ENCODE data around the gene UGCG.
"Not testable (repeated sequence)": the region's sequence is repeated elsewhere in the genome, so short reads cannot be mapped to it uniquely, and the experiment has no call there.

Gene UGCG

GRCh38 chr9:111919875-111920274, 23.3 kb downstream of the UGCG start:
- DNase-seq (ENCODE audit: low read depth), result no peak

DNA sequence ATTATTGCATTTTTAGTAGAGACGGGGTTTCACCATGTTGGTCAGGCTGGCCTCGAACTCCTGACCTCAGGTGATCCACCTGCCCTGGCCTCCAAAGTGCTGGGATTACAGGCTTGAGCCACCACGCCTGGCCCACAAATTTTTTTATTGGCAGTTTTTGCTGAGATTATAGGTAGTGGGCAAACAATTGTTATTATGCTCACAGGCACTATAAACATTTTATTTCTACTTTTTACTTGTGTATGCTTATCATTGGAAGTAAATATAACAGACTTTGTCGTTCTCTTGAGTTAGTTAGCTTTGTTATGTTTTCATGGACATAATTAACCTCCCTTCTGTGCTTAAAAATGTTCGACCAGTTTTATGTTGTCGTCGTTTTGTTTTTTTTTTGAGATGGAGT, 23.9 kb downstream of the UGCG start:
- no peak for DNase-seq (ENCODE audit: low read depth)

DNA sequence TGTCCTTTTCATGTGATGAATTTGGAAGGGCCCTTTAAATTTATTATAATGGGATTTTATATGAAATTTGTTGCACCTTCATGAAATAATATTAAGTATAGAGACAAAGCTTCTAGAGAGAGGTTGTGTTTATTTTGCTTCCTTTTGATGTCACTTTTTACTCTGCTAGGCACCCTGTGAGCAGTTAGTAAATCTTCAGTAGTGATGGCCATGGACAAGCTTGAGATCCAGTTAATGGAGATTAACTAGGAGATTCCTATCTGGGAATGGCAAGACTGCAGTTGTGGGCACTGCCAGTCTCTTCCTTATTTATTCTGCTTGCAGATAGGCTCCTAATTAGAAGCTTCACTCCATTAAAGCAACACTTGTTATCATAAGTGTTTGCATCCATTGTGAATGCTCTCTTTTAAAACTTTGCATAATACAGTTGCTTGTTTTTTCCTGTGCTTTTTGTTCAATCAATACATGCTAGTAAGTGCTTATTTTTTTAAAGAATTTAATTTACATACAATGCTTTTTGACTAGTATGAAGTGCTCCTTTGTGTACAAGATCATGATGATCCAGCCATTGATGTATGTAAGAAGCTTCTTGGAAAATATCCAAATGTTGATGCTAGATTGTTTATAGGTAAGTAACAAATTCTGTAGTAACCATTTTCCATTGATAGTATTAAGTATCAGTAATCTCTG, 25.9 kb downstream of the UGCG start:
- DNase-seq (ENCODE audit: low read depth), result no peak

DNA sequence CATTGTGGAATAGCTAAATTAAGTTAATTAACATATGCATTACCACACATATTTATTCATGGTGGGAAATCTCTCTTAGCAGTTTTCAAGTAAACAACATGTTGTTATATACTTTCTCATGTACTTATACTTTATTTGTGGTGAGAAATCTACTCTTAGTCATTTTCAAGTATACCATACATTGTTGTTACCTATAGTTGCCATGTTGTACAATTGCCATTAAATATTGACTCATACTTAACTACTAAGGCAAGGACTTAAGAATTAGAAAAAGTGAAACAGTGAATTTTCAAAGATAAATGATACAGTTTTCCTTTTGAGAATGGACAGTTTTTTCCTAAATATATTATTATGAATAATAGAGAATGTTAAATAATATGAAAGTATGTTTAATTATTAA, 27.7 kb downstream of the UGCG start:
- DNase-seq (ENCODE audit: low read depth), result no peak

DNA sequence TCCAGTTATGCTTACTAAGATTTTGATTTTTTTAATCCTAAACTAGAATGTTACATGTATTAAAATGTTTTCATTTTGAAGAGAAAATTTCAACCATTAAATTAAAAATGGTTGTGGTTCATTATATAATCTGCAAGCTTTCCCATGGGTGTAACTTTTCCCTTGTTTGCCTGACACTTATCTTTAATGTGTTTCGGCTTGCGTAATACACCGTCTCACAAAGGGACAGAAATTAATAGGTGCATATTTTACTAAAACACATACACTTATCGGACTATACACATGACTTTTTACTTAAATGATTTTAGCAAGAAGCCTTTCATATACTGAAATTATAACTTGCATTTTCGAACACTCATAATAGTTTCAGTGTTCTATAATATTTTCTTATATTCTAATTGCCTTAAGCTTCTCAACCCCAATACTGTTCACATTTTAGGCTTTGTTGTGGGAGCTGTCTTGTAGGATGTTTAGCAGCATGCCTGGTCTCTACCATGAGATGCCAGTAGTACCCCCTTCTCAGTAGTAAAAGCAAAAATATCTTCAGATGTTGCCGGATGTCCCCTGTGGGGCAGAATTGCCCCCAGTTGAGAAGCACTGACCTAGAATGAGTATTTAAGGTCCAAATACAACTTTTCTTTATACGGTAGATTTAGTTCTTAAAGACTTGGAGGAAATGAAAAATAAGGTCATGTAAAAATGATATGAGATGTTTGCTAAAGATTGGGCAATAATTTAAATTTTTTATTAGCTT, 28.6 kb downstream of the UGCG start:
- DNase-seq (ENCODE audit: low read depth), result no peak

DNA sequence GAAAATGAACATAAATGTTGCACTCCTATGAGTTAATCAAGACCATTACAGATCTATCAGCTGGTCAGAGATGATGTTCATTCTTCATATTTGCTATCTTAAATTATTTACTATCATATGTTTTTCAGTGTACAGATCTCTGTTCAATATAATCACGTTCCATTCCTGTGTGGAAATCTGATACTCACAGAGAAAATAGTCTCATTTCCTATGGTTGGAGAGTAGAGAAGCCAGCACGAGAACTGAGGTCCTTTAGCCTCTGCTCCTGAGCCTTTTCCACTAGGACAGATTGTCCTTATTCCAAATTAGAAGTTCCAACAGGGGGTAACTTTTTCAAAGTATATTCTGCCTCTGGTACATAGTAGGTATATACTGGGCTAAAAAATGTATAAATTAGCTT, 29.2 kb downstream of the UGCG start:
- DNase-seq (ENCODE audit: low read depth), result no peak

DNA sequence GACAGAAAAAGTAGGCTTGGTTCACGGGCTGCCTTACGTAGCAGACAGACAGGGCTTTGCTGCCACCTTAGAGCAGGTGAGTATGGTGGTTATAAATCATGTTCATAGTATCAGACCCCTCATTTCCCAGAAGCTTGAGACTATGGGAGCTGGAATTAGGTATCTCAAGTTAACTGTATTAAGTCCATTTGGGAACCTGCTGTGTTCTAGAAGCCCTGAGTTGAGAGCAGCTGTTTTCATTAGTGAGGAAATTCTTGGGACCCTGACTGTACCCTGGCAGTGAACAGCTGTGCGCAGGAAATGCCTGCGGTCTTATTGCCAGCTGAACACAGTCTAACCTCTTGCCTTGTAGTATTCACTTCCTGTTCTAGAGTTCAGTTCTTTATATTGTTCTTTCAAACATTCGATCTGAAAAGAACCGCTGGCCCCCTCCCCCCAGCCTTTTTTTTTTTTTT, 29.8 kb downstream of the UGCG start:
- peak; percentile 52 for DNase-seq (ENCODE audit: low read depth)

DNA sequence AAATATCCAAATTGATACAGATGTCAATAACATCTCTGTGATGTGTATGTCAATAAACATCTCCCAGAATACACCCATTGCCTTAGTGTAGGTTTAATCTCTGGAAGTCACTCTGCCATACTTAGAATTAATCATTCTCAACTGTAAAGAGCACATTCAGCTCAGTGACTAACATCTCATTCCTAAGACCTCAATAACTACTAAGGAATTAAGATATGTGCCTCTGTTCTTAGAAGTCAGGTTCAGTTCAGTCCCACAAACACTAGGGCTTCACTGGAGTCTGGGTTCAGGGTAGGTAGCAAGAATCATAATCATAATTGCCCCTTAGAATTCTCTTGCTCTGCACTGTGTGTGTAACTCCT, 31.7 kb downstream of the UGCG start:
- no peak for DNase-seq (ENCODE audit: low read depth)

DNA sequence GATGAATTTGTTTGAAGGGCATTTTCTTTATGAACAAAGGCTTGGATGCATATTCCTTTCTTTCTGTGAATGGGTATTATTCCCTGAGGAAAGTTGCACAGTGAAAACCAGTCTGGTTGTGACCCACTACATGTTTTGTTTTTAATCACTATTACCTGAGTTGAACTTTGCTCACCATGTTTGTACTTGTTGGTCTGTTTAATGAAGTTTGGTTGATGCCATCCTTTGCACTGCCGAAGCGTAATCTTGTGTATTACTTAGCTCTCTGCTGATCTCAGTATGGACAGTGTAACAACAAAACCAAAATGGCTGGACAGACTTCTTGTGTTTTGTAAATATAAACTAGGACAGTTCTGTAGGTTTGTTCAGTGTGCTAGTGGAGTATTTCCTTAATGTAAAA, 38.1 kb downstream of the UGCG start:
- DNase-seq (ENCODE audit: low read depth), result no peak

- no peak for DNase-seq (ENCODE audit: low read depth)
Measured at GRCh38 chr9:111936391-111936790, 39.8 kb downstream of the UGCG start.

DNA sequence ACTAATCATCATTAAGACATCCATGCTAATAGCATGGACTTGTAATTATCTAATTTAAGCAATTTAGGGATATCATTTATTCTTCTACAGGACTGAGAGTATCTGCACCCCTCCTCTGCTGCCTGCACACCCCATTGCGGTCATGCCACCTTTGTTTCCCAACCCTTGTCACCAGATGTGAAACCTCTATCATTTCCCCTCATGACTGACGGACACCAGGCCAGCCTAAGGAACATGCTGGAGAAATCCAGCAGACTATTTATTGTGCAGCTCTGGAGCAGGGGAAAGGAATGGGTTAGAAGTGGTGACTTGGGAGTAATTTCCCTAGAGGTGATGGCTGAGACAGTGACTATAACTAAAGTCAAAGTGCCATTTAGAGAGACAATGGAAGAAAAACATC, 40.7 kb downstream of the UGCG start:
- no peak for DNase-seq (ENCODE audit: low read depth)

GRCh38 chr9:111937781-111938426, 41.3 kb downstream of the UGCG start:
- DNase-seq (ENCODE audit: low read depth), result peak; percentile 12

DNA sequence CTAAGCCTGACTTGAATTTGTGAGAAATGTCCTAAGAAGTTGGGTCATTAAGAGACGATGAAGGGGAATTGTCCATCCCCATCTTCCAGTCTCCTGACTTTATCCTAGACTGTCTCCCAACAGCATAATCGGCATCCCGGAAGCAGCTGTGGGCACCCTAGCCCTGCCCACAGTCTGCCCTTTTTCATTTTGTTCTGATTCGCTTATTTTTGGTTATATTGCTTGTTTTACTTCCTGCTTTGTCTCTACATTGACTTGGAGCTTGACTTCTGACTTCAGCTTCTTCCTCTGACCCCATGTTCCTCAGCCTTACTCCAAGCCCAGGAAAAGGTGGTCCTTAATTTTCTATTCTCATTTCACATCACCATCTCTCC, 41.8 kb downstream of the UGCG start:
- DNase-seq (ENCODE audit: low read depth), result no peak

DNA sequence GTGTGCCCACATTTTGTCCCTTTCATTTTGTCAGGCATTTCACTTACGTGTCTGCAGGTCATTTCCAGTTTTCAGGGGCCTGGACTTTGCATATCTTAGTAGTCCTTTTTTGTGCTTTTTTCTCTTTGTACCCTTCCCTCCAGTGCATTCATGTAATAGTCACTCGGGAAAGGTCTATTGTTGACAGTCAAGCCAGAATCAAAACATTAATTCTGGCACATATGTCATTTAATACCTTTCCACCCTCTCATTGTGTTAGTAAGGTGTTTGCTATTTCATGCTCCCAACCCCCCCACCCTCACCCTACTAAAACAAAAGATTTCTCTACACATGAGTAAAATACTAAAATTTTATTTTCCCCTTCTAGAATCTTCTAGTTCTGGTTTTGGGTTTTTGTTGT, 42.7 kb downstream of the UGCG start:
- no peak for DNase-seq (ENCODE audit: low read depth)

- no peak for DNase-seq (ENCODE audit: low read depth)
Measured at GRCh38 chr9:111940697-111941096, 44.1 kb downstream of the UGCG start.

DNA sequence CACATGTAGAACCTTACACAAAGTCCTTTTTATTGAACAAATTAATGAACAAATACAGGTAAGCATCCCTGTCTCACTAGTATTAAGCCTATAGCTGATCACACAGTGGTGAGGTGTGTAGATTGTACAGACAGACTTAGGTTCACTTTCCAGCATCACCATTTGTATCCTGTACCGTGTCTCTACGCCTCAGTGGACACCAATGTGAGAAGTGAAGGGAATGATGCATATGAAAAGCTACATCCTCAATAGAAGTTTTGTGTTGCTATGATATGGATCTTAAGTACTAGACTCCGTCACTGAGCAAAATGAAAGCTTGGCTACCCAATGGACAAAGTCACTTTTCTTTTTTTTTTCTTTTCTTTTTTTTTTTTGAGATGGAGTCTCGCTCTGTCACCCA, 46.6 kb downstream of the UGCG start:
- no peak for DNase-seq (ENCODE audit: low read depth)

DNA sequence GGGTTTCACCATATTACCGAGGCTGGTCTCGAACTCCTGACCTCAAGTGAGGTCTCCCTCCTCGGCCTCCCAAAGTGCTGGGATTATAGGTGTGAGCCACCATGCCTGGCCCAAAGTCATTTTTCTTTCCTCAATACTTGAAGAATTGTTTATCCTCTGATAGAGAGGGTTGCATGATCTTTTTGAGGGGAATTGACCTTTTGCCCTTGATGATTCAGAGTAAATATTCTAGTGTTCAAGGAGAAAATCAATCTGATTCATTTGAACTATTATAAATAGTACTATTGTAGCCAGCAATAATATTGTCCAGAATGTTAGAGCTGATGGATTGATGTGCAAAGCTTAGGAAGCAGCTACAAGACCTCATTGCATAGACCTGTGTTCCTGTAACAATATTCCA, 47.1 kb downstream of the UGCG start:
- no peak for DNase-seq (ENCODE audit: low read depth)

GRCh38 chr9:111944241-111944866, 47.7 kb downstream of the UGCG start:
- no peak for DNase-seq (ENCODE audit: low read depth)

DNA sequence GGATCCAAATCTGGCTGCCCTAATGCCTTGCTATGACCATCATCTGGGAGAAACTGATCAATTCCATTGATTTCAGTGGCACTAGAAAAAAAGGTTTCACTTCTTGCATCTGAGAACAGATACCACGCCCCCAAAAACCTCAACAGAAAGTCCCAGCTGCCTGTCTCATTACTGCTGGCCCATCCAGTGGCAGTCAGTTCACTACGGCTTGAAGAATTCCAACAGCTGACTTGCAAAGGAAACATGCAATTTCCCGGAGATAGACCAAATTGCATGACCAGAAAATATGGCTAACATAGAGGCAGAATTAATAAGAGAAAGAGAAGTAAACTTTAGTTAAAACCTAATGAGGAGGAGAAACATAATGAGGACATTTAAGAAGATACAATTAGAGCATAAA, 48.6 kb downstream of the UGCG start:
- no peak for DNase-seq (ENCODE audit: low read depth)

DNA sequence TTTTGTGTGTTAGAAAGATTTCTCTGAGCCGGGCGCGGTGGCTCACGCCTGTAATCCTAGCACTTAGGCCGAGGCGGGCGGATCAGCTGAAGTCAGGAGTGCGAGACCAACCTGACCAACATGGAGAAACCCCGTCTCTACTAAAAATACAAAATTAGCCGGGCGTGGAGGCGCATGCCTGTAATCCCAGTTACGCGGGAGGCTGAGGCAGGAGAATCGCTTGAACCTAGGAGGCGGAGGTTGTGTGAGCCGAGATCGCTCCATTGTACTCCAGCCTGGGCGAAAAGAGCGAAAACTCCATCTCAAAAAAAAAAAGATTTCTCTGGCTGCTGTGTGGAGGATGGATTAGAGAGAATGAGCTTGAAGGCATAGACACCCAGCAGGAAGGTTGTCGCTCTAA, 51.5 kb downstream of the UGCG start:
- DNase-seq (ENCODE audit: low read depth), result not testable (repeated sequence)

DNA sequence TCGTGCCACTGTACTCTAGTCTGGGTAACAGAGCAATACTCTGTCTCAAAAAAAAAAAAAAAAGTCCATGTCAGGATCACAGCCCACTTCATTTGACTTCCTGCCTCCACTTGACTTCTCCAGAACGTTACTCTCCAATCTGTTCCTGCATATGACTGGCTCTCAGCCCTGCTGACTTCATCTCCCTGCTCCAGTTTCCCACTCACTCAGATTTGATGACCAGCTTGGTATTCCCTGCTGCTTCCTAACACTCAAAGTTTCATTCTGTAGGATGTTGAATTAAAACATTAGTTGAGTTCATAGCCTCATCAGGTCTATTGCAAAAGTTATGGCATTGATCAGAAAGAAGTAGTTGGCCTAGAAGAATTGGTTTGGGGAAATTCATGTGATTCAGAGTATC, 52.3 kb downstream of the UGCG start:
- DNase-seq (ENCODE audit: low read depth), result no peak

- no peak for DNase-seq (ENCODE audit: low read depth)
Measured at GRCh38 chr9:111949919-111950318, 53.3 kb downstream of the UGCG start.

DNA sequence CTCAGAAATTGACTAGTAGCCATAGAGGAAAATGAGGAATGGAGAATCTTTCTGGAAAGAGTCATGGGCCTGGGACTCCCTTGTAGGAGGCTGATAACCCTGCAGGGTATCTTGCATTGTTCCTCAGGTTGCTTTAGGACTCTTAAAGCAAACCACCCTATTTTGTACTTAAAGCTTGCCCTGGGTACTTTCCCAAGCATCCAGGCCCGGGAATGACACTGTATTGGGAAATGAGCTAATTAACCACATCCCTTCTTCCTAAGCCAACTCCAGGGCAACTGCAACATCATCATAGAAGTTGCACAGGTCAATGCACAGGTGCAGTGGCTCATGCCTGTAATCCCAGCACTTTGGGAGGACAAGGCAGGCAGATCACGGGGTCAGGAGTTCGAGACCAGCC, 55.9 kb downstream of the UGCG start:
- DNase-seq (ENCODE audit: low read depth), result no peak
